Measurements from ENCODE around the gene KCNIP4.

The KCNIP4 gene

DNA sequence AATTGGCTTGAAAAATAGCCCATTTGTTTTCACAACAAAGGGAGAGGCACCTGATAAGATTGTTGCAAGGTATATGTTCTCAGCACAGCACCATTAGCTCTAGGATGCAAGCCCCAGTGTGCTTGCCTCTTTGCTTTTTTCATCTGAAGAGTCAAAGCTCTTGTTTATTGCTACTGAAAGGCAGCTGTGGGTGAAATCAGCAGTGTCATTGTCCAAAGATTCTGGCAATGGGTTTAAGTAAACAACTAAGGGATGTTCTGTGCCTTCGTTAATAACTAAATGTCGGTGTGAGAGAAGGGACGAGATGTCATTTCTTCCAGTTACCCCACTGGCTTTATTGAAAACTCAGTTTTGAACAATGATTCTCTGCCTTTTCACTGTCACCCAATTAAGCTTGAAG lies 567.7 kb downstream of the KCNIP4 start:
- TF ChIP-seq CTCF (conservative IDR thresholded peaks at IDR 0.05; ENCODE audit: low read depth, low read length), result no peak
- H3K4me3 ChIP-seq (ENCODE audit: low read length), result no peak overlapping the region
- DNase-seq (ENCODE audit: low read depth), result no peak

DNA sequence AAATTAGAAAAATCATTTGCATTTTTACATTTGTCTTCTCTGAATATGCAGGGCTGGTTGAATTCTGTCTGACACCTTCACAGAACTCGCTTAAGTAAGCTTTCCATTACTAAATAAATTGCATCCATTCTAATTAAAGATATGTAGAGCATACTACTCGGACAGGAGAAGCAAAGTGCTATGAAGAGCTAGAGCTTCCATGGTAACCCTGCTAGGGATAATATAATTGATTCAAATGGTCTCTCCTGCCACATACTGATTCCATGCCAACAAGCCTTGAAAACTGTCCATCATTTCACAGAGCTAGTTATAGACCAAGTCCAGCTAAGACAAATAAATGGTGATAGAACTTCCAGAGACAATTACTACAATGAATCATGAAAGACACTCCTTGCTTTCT lies 571.5 kb downstream of the KCNIP4 start:
- no peak overlapping the region for H3K4me3 ChIP-seq (ENCODE audit: low read length)
- DNase-seq (ENCODE audit: low read depth), result no peak
- TF ChIP-seq CTCF (conservative IDR thresholded peaks at IDR 0.05; ENCODE audit: low read depth, low read length), result no peak

- no peak for TF ChIP-seq CTCF (conservative IDR thresholded peaks at IDR 0.05; ENCODE audit: low read depth, low read length)
- DNase-seq (ENCODE audit: low read depth), result no peak
These were observed 572.4 kb downstream of the KCNIP4 start for GRCh38 chr4:21376176-21376575.

DNA sequence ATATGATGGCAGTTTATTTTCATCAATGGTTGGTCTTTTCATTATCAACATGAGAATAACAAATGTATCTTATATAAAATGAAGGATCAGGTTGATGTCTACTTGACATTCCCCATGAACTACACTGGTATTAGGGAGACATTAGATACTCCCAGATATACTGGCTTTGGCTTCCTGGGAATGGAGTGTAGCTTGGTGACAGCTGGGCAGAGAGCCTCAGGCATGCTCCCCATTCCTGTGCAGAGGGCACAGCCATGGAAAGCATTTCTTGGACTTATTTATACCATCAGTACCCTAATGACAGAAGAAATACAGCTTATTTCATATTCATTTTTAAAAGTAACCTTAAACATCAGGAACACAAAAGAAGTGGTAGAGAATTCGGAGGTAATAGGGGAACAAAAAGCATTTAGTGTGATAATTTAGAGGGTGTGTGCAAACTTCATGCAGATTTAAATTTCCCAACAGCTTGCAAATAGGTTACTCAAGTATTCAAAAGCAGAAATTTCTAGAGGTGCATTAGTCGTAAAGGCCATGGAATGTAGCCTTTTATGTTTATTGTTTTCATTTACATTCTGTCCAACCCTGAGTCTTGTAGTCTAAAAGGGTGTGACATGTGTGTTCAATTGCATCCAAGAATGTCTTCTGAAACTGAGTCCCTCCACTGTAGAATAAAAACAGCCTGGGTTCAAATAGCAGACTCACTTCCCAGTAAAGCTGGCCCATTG lies 573.8 kb downstream of the KCNIP4 start:
- H3K4me3 ChIP-seq (ENCODE audit: low read length), result no peak overlapping the region
- no peak for DNase-seq (ENCODE audit: low read depth)
- TF ChIP-seq CTCF (conservative IDR thresholded peaks at IDR 0.05; ENCODE audit: low read depth, low read length), result no peak

More at GRCh38 chr4:21376176-21376575, 572.4 kb downstream of the KCNIP4 start:
- no peak overlapping the region for H3K4me3 ChIP-seq (ENCODE audit: low read length)

GRCh38 chr4:21367567-21367966 lies 581.0 kb downstream of the KCNIP4 start:
- H3K4me3 ChIP-seq (ENCODE audit: low read length), result no peak overlapping the region
- TF ChIP-seq CTCF (conservative IDR thresholded peaks at IDR 0.05; ENCODE audit: low read depth, low read length), result no peak
- no peak for DNase-seq (ENCODE audit: low read depth)

GRCh38 chr4:21366840-21367239 lies 581.7 kb downstream of the KCNIP4 start:
- TF ChIP-seq CTCF (conservative IDR thresholded peaks at IDR 0.05; ENCODE audit: low read depth, low read length), result no peak
- no peak overlapping the region for H3K4me3 ChIP-seq (ENCODE audit: low read length)
- no peak for DNase-seq (ENCODE audit: low read depth)

- H3K4me3 ChIP-seq (ENCODE audit: low read length), result no peak overlapping the region
- peak; percentile 9 for DNase-seq (ENCODE audit: low read depth)
- TF ChIP-seq CTCF (conservative IDR thresholded peaks at IDR 0.05; ENCODE audit: low read depth, low read length), result no peak
These were observed 582.3 kb downstream of the KCNIP4 start for GRCh38 chr4:21366312-21366711.

Measured in retinal pigment epithelial cell (primary cell).